GM21619 (cell line): ENCODE data around the gene SLX1A.
"Not testable (repeated sequence)": the region's sequence is repeated elsewhere in the genome, so short reads cannot be mapped to it uniquely, and the experiment has no call there.

Experiments used
- ATAC-seq: cut with Tn5 transposase; IDR thresholded peaks from one replicate; pipeline ENCODE4 v1.9.1; 2021; ENCODE audit not compliant: unreplicated experiment

The SLX1A gene

DNA sequence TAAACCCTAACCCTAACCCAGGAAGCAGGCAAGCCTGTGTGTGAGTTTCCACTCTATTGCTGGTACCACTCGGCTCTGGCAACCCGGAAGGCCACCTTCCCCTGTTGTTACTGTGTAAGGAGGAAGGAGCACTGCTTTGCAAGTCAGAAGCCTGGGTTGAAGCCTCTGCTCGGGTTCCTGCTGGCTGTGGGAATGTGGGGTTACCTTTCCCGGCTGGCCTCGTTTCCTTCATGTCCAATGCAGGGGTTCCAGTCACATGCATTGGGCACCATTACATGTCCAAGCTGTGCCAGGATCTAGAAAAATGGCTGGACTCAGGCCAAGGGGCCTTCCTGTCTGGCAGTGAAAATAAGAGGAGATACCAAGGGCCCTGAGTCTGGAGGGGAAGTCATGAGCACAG, 23.4 kb downstream of the SLX1A start:
- not testable (repeated sequence) for ATAC-seq
